NCI-H1048 (cell line): ENCODE results near the gene NMD3.

Experiments
- DNase-seq: peaks from one replicate; lab custom pipeline; 2025; lab: John Stamatoyannopoulos, UW

NMD3 gene

GRCh38 chr3:161284989-161285388, 63.9 kb downstream of the NMD3 start:
- no peak for DNase-seq

- DNase-seq, result no peak
Observed at GRCh38 chr3:161289174-161289573, 68.1 kb downstream of the NMD3 start.

- DNase-seq, result no peak
Observed at GRCh38 chr3:161291191-161291901, 70.2 kb downstream of the NMD3 start.

- no peak for DNase-seq
Observed at GRCh38 chr3:161293381-161293780, 72.3 kb downstream of the NMD3 start.

- no peak for DNase-seq
Observed at GRCh38 chr3:161295325-161295724, 74.2 kb downstream of the NMD3 start.

GRCh38 chr3:161296814-161297213, 75.7 kb downstream of the NMD3 start:
- no peak for DNase-seq
